GM12878 (cell line): Measurements from ENCODE around the gene CCNA2. TPM values are rescaled to one million over a fixed set of nuclear protein-coding genes. Genes with fewer than 3 reads are reported as not detected.

ENCODE experiments used
- ATAC-seq: fragments of 200-7000 bp; cut with Tn5 transposase; 3 replicates; pipeline ENCODE4 v1.9.1; 2020; ENCODE audit warnings: mild to moderate bottlenecking, moderate library complexity
- BruUV-seq: library from RNA; stranded (reverse); fragments of 400-500 nt; replicated peaks from 2 replicates; lab custom pipeline; 2021; lab: Mats Ljungman, UMichigan
- CTCF ChIA-PET: fragments of 300-600 bp; sonication (Branson Sonifier 250); formaldehyde crosslinking; extraction: SDS; loops from one replicate; lab custom pipeline; 2021; ENCODE audit warnings: inconsistent platforms; lab: Yijun Ruan, JAX
- POLR2A ChIA-PET: fragments of 350-600 bp; formaldehyde crosslinking; extraction: SDS; loops from one replicate; lab custom pipeline; 2021; ENCODE audit warnings: inconsistent platforms; lab: Charles Lee
- RAD21 ChIA-PET: fragments of 300-600 bp; sonication (Branson Sonifier 250); formaldehyde crosslinking; loops from one replicate; lab custom pipeline; 2023; ENCODE audit warnings: antibody characterized with exemption; ENCODE audit not compliant: unreplicated experiment; lab: Charles Lee
- SMC1A ChIA-PET: fragments of 300-600 bp; sonication (Branson Sonifier 250); formaldehyde crosslinking; loops from one replicate; lab custom pipeline; 2023; ENCODE audit not compliant: unreplicated experiment, uncharacterized antibody; lab: Charles Lee
- DNase-seq: peaks from one replicate; pipeline ENCODE4 v3.0.0-alpha.2; 2011; ENCODE audit warnings: low read depth, low spot score
- FAIRE-seq: peaks from 3 replicates; lab custom pipeline; 2011; peaks lifted over from hg19 to GRCh38; lab: Jason Lieb, UNC
- H2AFZ ChIP-seq: 2 replicates; pipeline ENCODE4 v1.6.0; 2011; ENCODE audit warnings: low read depth, low read length, control low read depth; ENCODE audit not compliant: control insufficient read depth
- H3K27ac ChIP-seq: 2 replicates; pipeline ENCODE4 v1.5.1; 2011; ENCODE audit warnings: control low read depth; ENCODE audit not compliant: control insufficient read depth, insufficient read depth
- H3K27me3 ChIP-seq, 2 experiments: replicated peaks in 1 of 2; 2 replicates each; pipeline versions ENCODE4 v1.6.0 to v1.6.1; 2011; ENCODE audit warnings: low read length in 1 of 2; ENCODE audit not compliant: control insufficient read depth in 2 of 2, insufficient read depth in 2 of 2
- H3K36me3 ChIP-seq, 2 experiments: 2 replicates each; pipeline ENCODE4 v1.5.1; 2011; ENCODE audit warnings: low read length in 1 of 2; ENCODE audit not compliant: control insufficient read depth in 2 of 2, insufficient read depth in 2 of 2
- H3K4me1 ChIP-seq: 2 replicates; pipeline ENCODE4 v1.6.1; 2011; ENCODE audit warnings: mild to moderate bottlenecking, low read length, moderate library complexity, mixed read lengths; ENCODE audit not compliant: control insufficient read depth, insufficient read depth
- H3K4me2 ChIP-seq: 2 replicates; pipeline ENCODE4 v1.6.0; 2011; ENCODE audit warnings: control low read depth; ENCODE audit not compliant: control insufficient read depth, insufficient read depth
- H3K4me3 ChIP-seq: fragments of 200-600 bp; sonication (generic); 2 replicates; pipeline ENCODE4 v1.5.1; 2016
- H3K79me2 ChIP-seq: 2 replicates; pipeline ENCODE4 v1.6.0; 2011; ENCODE audit warnings: low read length; ENCODE audit not compliant: control insufficient read depth, insufficient read depth
- H3K9ac ChIP-seq: 2 replicates; pipeline ENCODE4 v1.8.0; 2011; ENCODE audit warnings: low read length, control low read depth, mixed read lengths; ENCODE audit not compliant: control insufficient read depth, insufficient read depth
- H3K9me3 ChIP-seq: replicated peaks from 3 replicates; pipeline ENCODE4 v1.5.1; 2011; ENCODE audit warnings: mild to moderate bottlenecking, low read length; ENCODE audit not compliant: control insufficient read depth, insufficient read depth
- H4K20me1 ChIP-seq: 2 replicates; pipeline ENCODE4 v1.6.0; 2011; ENCODE audit not compliant: control insufficient read depth, insufficient read depth
- ATF3 ChIP-seq: IDR thresholded peaks from 2 replicates; pipeline ENCODE4 v1.6.1; 2011; ENCODE audit warnings: low read depth, mild to moderate bottlenecking, low read length, moderate library complexity, borderline replicate concordance; ENCODE audit errors: extremely low read depth
- ATF7 ChIP-seq: fragments of 450-650 bp; IDR thresholded peaks from 2 replicates; pipeline ENCODE4 v1.6.1; 2016; ENCODE audit warnings: low read depth, mild to moderate bottlenecking
- BMI1 ChIP-seq: fragments of 450-650 bp; IDR thresholded peaks from 2 replicates; pipeline ENCODE4 v1.6.1; 2016; ENCODE audit warnings: mild to moderate bottlenecking, moderate library complexity, borderline replicate concordance
- DPF2 ChIP-seq: fragments of 450-650 bp; IDR thresholded peaks from 2 replicates; pipeline ENCODE4 v1.6.1; 2017; ENCODE audit warnings: mild to moderate bottlenecking
- E4F1 ChIP-seq: fragments of 450-650 bp; IDR thresholded peaks from 2 replicates; pipeline ENCODE4 v1.6.1; 2018; ENCODE audit warnings: borderline replicate concordance, mild to moderate bottlenecking; ENCODE audit not compliant: partially characterized antibody
- FOXK2 ChIP-seq: fragments of 450-650 bp; IDR thresholded peaks from 2 replicates; pipeline ENCODE4 v1.6.1; 2017; ENCODE audit warnings: mild to moderate bottlenecking, moderate library complexity
- HDAC2 ChIP-seq: fragments of 200-600 bp; sonication (generic); IDR thresholded peaks from 2 replicates; pipeline ENCODE4 v1.6.1; 2017
- KDM1A ChIP-seq: fragments of 200-600 bp; sonication (generic); IDR thresholded peaks from 2 replicates; pipeline ENCODE4 v1.6.1; 2016; ENCODE audit warnings: borderline replicate concordance
- KLF5 ChIP-seq: fragments of 450-650 bp; IDR thresholded peaks from 2 replicates; pipeline ENCODE4 v1.6.1; 2014; ENCODE audit warnings: mild to moderate bottlenecking; ENCODE audit not compliant: partially characterized antibody
- RFX5 ChIP-seq: IDR thresholded peaks from 2 replicates; pipeline ENCODE4 v1.6.1; 2011; ENCODE audit warnings: low read depth, low read length, improper control_type of control experiment
- WRNIP1 ChIP-seq: IDR thresholded peaks from 2 replicates; pipeline ENCODE4 v1.6.1; 2011; ENCODE audit warnings: low read depth, low read length, improper control_type of control experiment, borderline replicate concordance
- ZSCAN29 ChIP-seq: fragments of 450-650 bp; IDR thresholded peaks from 2 replicates; pipeline ENCODE4 v1.6.1; 2017; ENCODE audit warnings: mild to moderate bottlenecking, moderate library complexity
- ZZZ3 ChIP-seq: IDR thresholded peaks from 2 replicates; pipeline ENCODE4 v1.6.1; 2011; ENCODE audit warnings: low read depth; ENCODE audit not compliant: control insufficient read depth, insufficient read length
- WGBS: methylation state at CpG from one replicate; pipeline ENCODE4 v1.1.6; 2016; ENCODE audit warnings: low lambda C conversion rate; ENCODE audit not compliant: insufficient replicate concordance, insufficient coverage; ENCODE audit errors: missing lambda C conversion rate; 5-methylcytosine and 5-hydroxymethylcytosine counted together
- in situ Hi-C: fragments of 300-500 bp; cut with MboI; formaldehyde crosslinking; loops from 9 replicates; pipeline ENCODE4 v1.14.3; 2018; ENCODE audit warnings: mixed read lengths
- intact Hi-C: fragments of 100-400 bp; cut with micrococcal nuclease; formaldehyde crosslinking; loops from one replicate; pipeline ENCODE4 v1.14.2; 2022; ENCODE audit not compliant: unreplicated experiment
- polyA plus RNA-seq, 11 experiments: library from polyadenylated mRNA; depleted of rRNA in 4 of 11; unstranded in 6 of 11; stranded (reverse) in 5 of 11; fragments of >200 nt; fragmentation: Nextera tagmentation in 4 of 11; fragmentation: Illumina TruSeq in 1 of 11; extraction: Ambion mirVana in 4 of 11; extraction: Trizol in 1 of 11; gene quantifications; 1 replicate in 1 of 11; 2 replicates in 10 of 11; pipeline versions ENCODE4 v1.2.1 to v1.2.3, GENCODE V29; 2011 to 2016; ENCODE audit warnings: inconsistent platforms in 2 of 11, missing spikeins in 2 of 11, low read depth in 1 of 11
- total RNA-seq, 4 experiments: library from RNA; depleted of rRNA in 3 of 4; stranded (reverse); fragments of >200 nt in 3 of 4; fragmentation: Illumina TruSeq in 1 of 4; extraction: Trizol in 1 of 4; gene quantifications; 2 replicates each; pipeline versions ENCODE4 v1.2.1 to v1.2.3, GENCODE V29; 2013 to 2021

CCNA2 gene
- total and polyA plus RNA-seq, 10 of the 15 experiments (the other 5 are each of a cell fraction or from before 2014, with no cell fraction given) = 21.8 to 153 (median 94.5) TPM

GRCh38 chr4:121860121-121860520 is 36.4 kb upstream of the CCNA2 start:
- no peaks in the 10 kb centered on the region for H3K9me3 ChIP-seq
- no peaks in the 10 kb centered on the region for H4K20me1 ChIP-seq
- no peak overlapping the region for H3K4me2 ChIP-seq
- intact Hi-C loops = no loop called here
- no peaks in the 10 kb centered on the region for H3K4me1 ChIP-seq
- no peak for TF ChIP-seq RFX5
- TF ChIP-seq ZSCAN29 = no peak
- no peak for TF ChIP-seq BMI1
- DNase-seq = no peak
- H3K79me2 ChIP-seq = no peaks in the 10 kb centered on the region
- no peak overlapping the region for H3K27ac ChIP-seq
- H2AFZ ChIP-seq = no peak overlapping the region
- ChIA-PET CTCF (interaction anchor here (1.3 kb wide), 2 partner anchors 9 to 40 kb away, joined by 4 to 5 read pairs; no protein-coding TSS in a partner anchor), RAD21 (no interaction called here), POLR2A (interaction anchor here (1.9 kb wide), 1 partner anchor 9 kb away, joined by 8 read pairs; no protein-coding TSS in a partner anchor), SMC1A (interaction anchor here (1.4 to 1.7 kb wide), 2 partner anchors 10 to 18 kb away, joined by 4 read pairs; partner anchors contain the start of gene BBS7)
- in situ Hi-C loops = no loop called here
- no TSS peak for BruUV-seq
- no peak for ATAC-seq
- no peaks in the 10 kb centered on the region for H3K36me3 ChIP-seq
- H3K9ac ChIP-seq = no peak overlapping the region
- FAIRE-seq = peak; percentile 68
- no peaks in the 10 kb centered on the region for H3K27me3 ChIP-seq
- H3K4me3 ChIP-seq = no peak overlapping the region

- SMC1A ChIA-PET = no interaction called here
- Histone ChIP-seq H3K9ac (no peak overlapping the region), H2AFZ (no peak overlapping the region), H3K36me3 (no peaks in the 10 kb centered on the region; a peak in 1 of 4 replicates), H3K4me2 (no peak overlapping the region), H3K4me3 (no peak overlapping the region), H3K79me2 (no peaks in the 10 kb centered on the region), H3K4me1 (no peaks in the 10 kb centered on the region), H3K27ac (no peak overlapping the region), H4K20me1 (no peaks in the 10 kb centered on the region), H3K27me3 (no peaks in the 10 kb centered on the region), H3K9me3 (no peaks in the 10 kb centered on the region)
- CTCF ChIA-PET = no interaction called here
- FAIRE-seq (no peak), DNase-seq (no peak), ATAC-seq (no peak)
- TF ChIP-seq FOXK2 (no peak), ZZZ3 (no peak), DPF2 (no peak), HDAC2 (no peak), WRNIP1 (no peak), RFX5 (no peak), KDM1A (no peak), ATF7 (no peak), KLF5 (no peak), E4F1 (no peak), ATF3 (no peak)
- BruUV-seq = no TSS peak
- in situ Hi-C loops = no loop called here
- RAD21 ChIA-PET = no interaction called here
- intact Hi-C loops = no loop called here
- 100% methylated on average over 1 of the region's 1 CpG for WGBS
- POLR2A ChIA-PET = no interaction called here
Measured at GRCh38 chr4:121851354-121851753, 27.7 kb upstream of the CCNA2 start.
